CD4-positive, alpha-beta T cell (primary cell): ENCODE data around the gene CTLA4. TPM values are rescaled to one million over a fixed set of nuclear protein-coding genes. Genes with fewer than 3 reads are reported as not detected.

Experiments
- ATAC-seq: fragments of 200-7000 bp; cut with Tn5 transposase; one replicate; pipeline ENCODE4 v1.10.0; 2022; ENCODE audit warnings: mild to moderate bottlenecking; ENCODE audit not compliant: poor library complexity
- CTCF ChIA-PET: fragments of 350-600 bp; sonication (Branson Sonifier 250); formaldehyde crosslinking; loops from one replicate; lab custom pipeline; 2021; ENCODE audit warnings: antibody characterized with exemption, inconsistent platforms; lab: Charles Lee
- POLR2A ChIA-PET: fragments of 350-600 bp; sonication (Branson Sonifier 250); formaldehyde crosslinking; loops from one replicate; lab custom pipeline; 2021; ENCODE audit warnings: antibody characterized with exemption, inconsistent platforms; lab: Charles Lee
- DNase-seq, 14 experiments: peaks; one replicate each; pipeline ENCODE4 v3.0.0-alpha.2; 2013 to 2020; ENCODE audit warnings: mixed read lengths in 2 of 14
- H3K27ac ChIP-seq, 2 donors: one replicate each; pipeline versions ENCODE4 v1.5.1 to v1.7.0; 2013; ENCODE audit warnings: low read length in 2 of 2, low read depth in 1 of 2, mild to moderate bottlenecking in 1 of 2
- H3K27me3 ChIP-seq, 2 experiments: 1 replicate in 1 of 2; 2 replicates in 1 of 2; pipeline versions ENCODE4 v1.6.1 to v1.7.0; 2013; ENCODE audit warnings: low read length in 2 of 2, control low read depth in 1 of 2, mild to moderate bottlenecking in 1 of 2, moderate library complexity in 1 of 2; ENCODE audit not compliant: insufficient read depth in 2 of 2, control insufficient read depth in 1 of 2
- H3K36me3 ChIP-seq: one replicate; pipeline ENCODE4 v1.6.1; 2013; ENCODE audit warnings: low read length, control low read depth; ENCODE audit not compliant: insufficient read depth
- H3K4me1 ChIP-seq: one replicate; pipeline ENCODE4 v1.6.1; 2013; ENCODE audit warnings: low read length, control low read depth; ENCODE audit not compliant: insufficient read depth
- H3K4me3 ChIP-seq: one replicate; pipeline ENCODE4 v1.5.1; 2013; ENCODE audit warnings: mild to moderate bottlenecking, low read length, moderate library complexity
- H3K9me3 ChIP-seq, 2 experiments: 1 replicate in 1 of 2; 2 replicates in 1 of 2; pipeline versions ENCODE4 v1.6.1 to v1.7.0; 2013; ENCODE audit warnings: low read length in 2 of 2, mild to moderate bottlenecking in 2 of 2, control low read depth in 1 of 2, moderate library complexity in 1 of 2; ENCODE audit not compliant: control insufficient read depth in 1 of 2, insufficient read depth in 1 of 2
- H3K27ac Mint-ChIP-seq: one replicate; pipeline ENCODE4 v1.8.0; 2020; ENCODE audit warnings: mixed read lengths
- H3K27me3 Mint-ChIP-seq: one replicate; pipeline ENCODE4 v1.8.0; 2021; ENCODE audit warnings: mixed read lengths
- H3K36me3 Mint-ChIP-seq: one replicate; pipeline ENCODE4 v1.8.0; 2021; ENCODE audit warnings: low read depth, mixed read lengths
- H3K4me1 Mint-ChIP-seq: one replicate; pipeline ENCODE4 v1.8.0; 2021; ENCODE audit warnings: low read depth, mixed read lengths
- H3K4me3 Mint-ChIP-seq: one replicate; pipeline ENCODE4 v1.8.0; 2020; ENCODE audit warnings: mild to moderate bottlenecking, mixed read lengths
- H3K9me3 Mint-ChIP-seq: one replicate; pipeline ENCODE4 v1.8.0; 2020; ENCODE audit warnings: mixed read lengths
- CTCF ChIP-seq: fragments of 200-600 bp; IDR thresholded peaks from one replicate; pipeline ENCODE4 v1.8.0; 2022; ENCODE audit warnings: antibody characterized with exemption, mild to moderate bottlenecking
- intact Hi-C, 2 experiments: fragments of 100-400 bp; cut with DNase I in 1 of 2; cut with micrococcal nuclease in 1 of 2; formaldehyde crosslinking; loops; one replicate each; pipeline versions ENCODE4 v1.15.1 to v1.9.0; 2023 to 2025; cut with DNase I, micrococcal nuclease
- total RNA-seq, 174 experiments: library from RNA in 2 of 174; stranded (reverse) in 2 of 174; gene quantifications; one replicate each; pipeline ENCODE4 v1.2.3 and lab custom pipeline; 2021 to 2026

Gene CTLA4
- total RNA-seq, 2 experiments from 2014 or later, result 49.8 to 52.0 TPM

DNA sequence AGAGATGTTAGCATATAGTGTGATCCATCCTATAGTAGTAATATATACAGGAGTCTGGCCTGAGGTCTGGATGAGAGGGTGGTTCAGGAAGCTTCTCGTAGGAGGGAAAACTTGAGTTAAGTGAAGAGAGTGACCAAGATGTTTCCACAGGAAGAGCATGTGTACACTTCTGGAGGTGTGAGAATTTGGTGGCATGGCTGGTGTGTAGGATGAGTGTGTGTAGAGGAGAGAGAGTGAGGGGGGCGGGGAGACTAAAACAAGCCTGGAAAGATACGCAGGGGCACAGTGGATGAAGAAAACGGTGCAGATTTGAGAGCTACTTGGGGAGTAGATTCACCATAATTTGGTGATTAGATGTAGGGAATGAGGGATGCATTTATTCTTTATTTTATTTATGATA, 43.5 kb upstream of the CTLA4 start:
- DNase-seq, result no peak
- Mint-ChIP-seq H3K9me3 (no peaks in the 10 kb centered on the region), H3K27ac (no peak overlapping the region)

DNA sequence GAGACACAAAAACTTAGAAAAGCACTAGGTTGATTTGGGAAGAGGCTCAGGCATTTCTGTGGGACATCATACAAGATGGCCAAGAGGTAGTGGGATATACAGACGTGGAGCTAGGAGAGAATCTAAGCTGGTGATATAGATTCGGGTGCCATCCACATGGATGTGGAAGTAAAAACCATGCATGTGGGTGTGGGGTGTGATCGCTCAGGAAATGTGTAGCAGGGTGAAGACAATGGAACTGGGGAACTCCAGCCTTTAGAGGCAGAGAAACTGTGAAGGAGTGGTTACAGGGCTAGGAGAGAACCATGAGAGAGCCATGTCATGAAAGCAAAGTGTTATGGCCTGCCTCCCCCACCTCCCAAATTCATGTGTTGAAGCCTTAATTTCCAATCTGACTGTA, 43.0 kb upstream of the CTLA4 start:
- no peaks in the 10 kb centered on the region for H3K27me3 ChIP-seq
- H3K27ac Mint-ChIP-seq, result no peak overlapping the region

More for the DNA sequence above, 43.5 kb upstream of the CTLA4 start:
- no peaks in the 10 kb centered on the region for H3K4me1 ChIP-seq
- no peaks in the 10 kb centered on the region for H3K27me3 ChIP-seq
- Mint-ChIP-seq H3K36me3 (no peaks in the 10 kb centered on the region), H3K27me3 (no peaks in the 10 kb centered on the region), H3K4me1 (no peaks in the 10 kb centered on the region), H3K4me3 (no peak overlapping the region)
- ChIA-PET CTCF (interaction anchor here (0.8 kb wide), 1 partner anchor 9 kb away, joined by 3 read pairs; no protein-coding TSS in a partner anchor), POLR2A (no interaction called here)
- no peak overlapping the region for H3K27ac ChIP-seq
- no peaks in the 10 kb centered on the region for H3K9me3 ChIP-seq
- intact Hi-C loops, result no loop called here
- no peak for TF ChIP-seq CTCF
- no peak overlapping the region for H3K4me3 ChIP-seq
- no peak for ATAC-seq
- H3K36me3 ChIP-seq, result no peaks in the 10 kb centered on the region

GRCh38 chr2:203826704-203827103, 40.9 kb upstream of the CTLA4 start:
- Mint-ChIP-seq H3K27ac (no peak overlapping the region), H3K9me3 (no peaks in the 10 kb centered on the region), H3K4me1 (peaks cover 14% of the 10 kb centered on the region), H3K36me3 (no peaks in the 10 kb centered on the region), H3K4me3 (no peak overlapping the region), H3K27me3 (no peaks in the 10 kb centered on the region)
- CTCF ChIA-PET, result no interaction called here
- ATAC-seq, result no peak
- H3K9me3 ChIP-seq, result no peaks in the 10 kb centered on the region
- H3K36me3 ChIP-seq, result no peaks in the 10 kb centered on the region
- no peak for TF ChIP-seq CTCF
- H3K27ac ChIP-seq, result no peak overlapping the region
- H3K4me1 ChIP-seq, result peaks cover 4% of the 10 kb centered on the region
- no peaks in the 10 kb centered on the region for H3K27me3 ChIP-seq
- intact Hi-C loops, result no loop called here
- H3K4me3 ChIP-seq, result no peak overlapping the region
- no peak for DNase-seq
- POLR2A ChIA-PET, result no interaction called here

More for the DNA sequence above, 43.0 kb upstream of the CTLA4 start:
- H3K36me3 Mint-ChIP-seq, result no peaks in the 10 kb centered on the region
- POLR2A ChIA-PET, result no interaction called here
- Histone ChIP-seq H3K4me1 (no peaks in the 10 kb centered on the region), H3K4me3 (no peak overlapping the region), H3K36me3 (no peaks in the 10 kb centered on the region), H3K9me3 (no peaks in the 10 kb centered on the region), H3K27ac (no peak overlapping the region)
- peaks cover under 1% of the 10 kb centered on the region for H3K4me1 Mint-ChIP-seq
- no peaks in the 10 kb centered on the region for H3K9me3 Mint-ChIP-seq
- no peak for TF ChIP-seq CTCF
- no peaks in the 10 kb centered on the region for H3K27me3 Mint-ChIP-seq
- CTCF ChIA-PET, result interaction anchor here (0.8 kb wide), 1 partner anchor 9 kb away, joined by 3 read pairs; no protein-coding TSS in a partner anchor
- no peak overlapping the region for H3K4me3 Mint-ChIP-seq
- ATAC-seq (no peak), DNase-seq (no peak)
- intact Hi-C loops, result no loop called here
